PC-9 (cell line): ENCODE data around the gene KASH5.

ENCODE experiments used
- EZH2 ChIP-seq: fragments of 200-600 bp; sonication (generic); IDR thresholded peaks from 2 replicates; pipeline ENCODE4 v1.8.0; 2017; ENCODE audit warnings: antibody characterized with exemption, low read depth
- TF ChIP-seq, protein P1 (sequence below): fragments of 200-600 bp; sonication (generic); conservative IDR thresholded peaks from 2 replicates; pipeline ENCODE4 v1.6.1; 2017; ENCODE audit warnings: mixed run types, antibody characterized with exemption, mild to moderate bottlenecking, moderate library complexity

DNA sequence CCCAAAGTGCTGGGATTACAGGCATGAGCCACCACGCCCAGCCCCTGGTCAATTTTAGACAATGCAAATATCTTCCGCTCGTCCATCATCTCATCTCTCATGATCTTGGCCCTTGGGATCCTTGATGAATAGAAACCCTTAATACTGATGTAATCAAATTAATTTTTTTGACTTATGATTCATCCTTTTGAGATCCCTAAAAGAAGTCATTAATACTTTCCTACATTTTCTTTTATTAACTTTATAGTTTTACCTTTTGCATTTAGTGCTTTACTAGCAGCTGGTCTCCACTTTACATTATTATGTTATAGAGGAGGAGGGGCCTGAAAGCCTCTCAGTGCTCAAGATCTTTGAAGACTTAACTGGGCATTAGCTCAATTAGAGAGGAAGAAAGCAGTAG is 7.7 kb upstream of the KASH5 start:
- TF ChIP-seq, protein P1, sequence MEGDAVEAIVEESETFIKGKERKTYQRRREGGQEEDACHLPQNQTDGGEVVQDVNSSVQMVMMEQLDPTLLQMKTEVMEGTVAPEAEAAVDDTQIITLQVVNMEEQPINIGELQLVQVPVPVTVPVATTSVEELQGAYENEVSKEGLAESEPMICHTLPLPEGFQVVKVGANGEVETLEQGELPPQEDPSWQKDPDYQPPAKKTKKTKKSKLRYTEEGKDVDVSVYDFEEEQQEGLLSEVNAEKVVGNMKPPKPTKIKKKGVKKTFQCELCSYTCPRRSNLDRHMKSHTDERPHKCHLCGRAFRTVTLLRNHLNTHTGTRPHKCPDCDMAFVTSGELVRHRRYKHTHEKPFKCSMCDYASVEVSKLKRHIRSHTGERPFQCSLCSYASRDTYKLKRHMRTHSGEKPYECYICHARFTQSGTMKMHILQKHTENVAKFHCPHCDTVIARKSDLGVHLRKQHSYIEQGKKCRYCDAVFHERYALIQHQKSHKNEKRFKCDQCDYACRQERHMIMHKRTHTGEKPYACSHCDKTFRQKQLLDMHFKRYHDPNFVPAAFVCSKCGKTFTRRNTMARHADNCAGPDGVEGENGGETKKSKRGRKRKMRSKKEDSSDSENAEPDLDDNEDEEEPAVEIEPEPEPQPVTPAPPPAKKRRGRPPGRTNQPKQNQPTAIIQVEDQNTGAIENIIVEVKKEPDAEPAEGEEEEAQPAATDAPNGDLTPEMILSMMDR, result no peak
- TF ChIP-seq EZH2, result no peak
